ENCODE data around the gene SH3D19.

- TF ChIP-seq POLR2A (IDR thresholded peaks at IDR 0.05) (no peak), CTCF (IDR thresholded peaks at IDR 0.05) (no peak)
These were observed 107.1 kb downstream of the SH3D19 start for GRCh38 chr4:151218343-151218742.

All from uterus (tissue), 2 donors.